Endothelial cell of umbilical vein (primary cell): ENCODE results near the gene ALDH8A1. TPM values are rescaled to one million over a fixed set of nuclear protein-coding genes. Genes with fewer than 3 reads are reported as not detected.

Experiments used
- BruUV-seq: library from RNA; stranded (reverse); fragments of 400-500 nt; replicated peaks from 2 replicates; lab custom pipeline; 2021; lab: Mats Ljungman, UMichigan
- CTCF ChIA-PET: fragments of 300-600, 350-600 bp; sonication (Branson Sonifier 250); formaldehyde crosslinking; loops from one replicate; lab custom pipeline; 2021; ENCODE audit warnings: antibody characterized with exemption, inconsistent platforms; lab: Charles Lee
- POLR2A ChIA-PET: fragments of 300-600, 350-600 bp; sonication (Branson Sonifier 250); formaldehyde crosslinking; loops from one replicate; lab custom pipeline; 2021; ENCODE audit warnings: antibody characterized with exemption, inconsistent platforms; lab: Charles Lee
- DNase-seq: peaks from one replicate; pipeline ENCODE4 v3.0.0-alpha.2; 2011; ENCODE audit warnings: low read depth, low spot score
- FAIRE-seq: peaks from 2 replicates; lab custom pipeline; 2011; peaks lifted over from hg19 to GRCh38; lab: Jason Lieb, UNC
- H2AFZ ChIP-seq: 2 replicates; pipeline ENCODE4 v1.6.0; 2012; ENCODE audit warnings: low read depth, low read length, control low read depth, inconsistent platforms
- H3K27ac ChIP-seq: 2 replicates; pipeline ENCODE4 v1.5.1; 2011; ENCODE audit warnings: low read depth, mild to moderate bottlenecking, control low read depth, low read length, moderate library complexity; ENCODE audit not compliant: insufficient read depth
- H3K27me3 ChIP-seq, 2 experiments: 2 replicates each; pipeline versions ENCODE4 v1.6.0 to v1.6.1; 2011; ENCODE audit warnings: low read length in 2 of 2, mixed read lengths in 1 of 2; ENCODE audit not compliant: control insufficient read depth in 2 of 2, insufficient read depth in 2 of 2
- H3K36me3 ChIP-seq, 2 experiments: 2 replicates in 1 of 2; 3 replicates in 1 of 2; pipeline ENCODE4 v1.5.1; 2011; ENCODE audit warnings: low read length in 2 of 2, mild to moderate bottlenecking in 1 of 2, moderate library complexity in 1 of 2; ENCODE audit not compliant: control insufficient read depth in 2 of 2, insufficient read depth in 2 of 2; ENCODE audit errors: extremely low read depth in 1 of 2
- H3K4me1 ChIP-seq: 3 replicates; pipeline ENCODE4 v1.5.1; 2011; ENCODE audit warnings: mild to moderate bottlenecking, low read length; ENCODE audit not compliant: control insufficient read depth, insufficient read depth; ENCODE audit errors: extremely low read depth
- H3K4me2 ChIP-seq: 2 replicates; pipeline ENCODE4 v1.6.1; 2011; ENCODE audit warnings: low read length, control low read depth, mixed read lengths; ENCODE audit not compliant: insufficient read depth
- H3K4me3 ChIP-seq, 3 experiments: fragments of 200-600 bp in 1 of 3; sonication (generic), shearing (Covaris generic) in 1 of 3; replicated peaks in 1 of 3; 2 replicates each; pipeline ENCODE4 v1.5.1; 2011 to 2016; ENCODE audit warnings: control low read depth in 3 of 3, low read length in 3 of 3, mild to moderate bottlenecking in 2 of 3, inconsistent platforms in 1 of 3, low read depth in 1 of 3, moderate library complexity in 1 of 3; ENCODE audit not compliant: insufficient read depth in 1 of 3
- H3K79me2 ChIP-seq: 2 replicates; pipeline ENCODE4 v1.6.0; 2012; ENCODE audit warnings: low read length, inconsistent platforms; ENCODE audit not compliant: control insufficient read depth, insufficient read depth
- H3K9ac ChIP-seq: replicated peaks from 2 replicates; pipeline ENCODE3; 2011; ENCODE audit warnings: low read length, control low read depth; ENCODE audit not compliant: insufficient read depth; ENCODE audit errors: extremely low read depth
- H3K9me1 ChIP-seq: replicated peaks from 3 replicates; pipeline ENCODE4 v1.6.0; 2011; ENCODE audit warnings: mild to moderate bottlenecking, low read length; ENCODE audit not compliant: control insufficient read depth, insufficient read depth; ENCODE audit errors: extremely low read depth
- H3K9me3 ChIP-seq: replicated peaks from 2 replicates; pipeline ENCODE4 v1.5.1; 2012; ENCODE audit warnings: low read length, inconsistent platforms; ENCODE audit not compliant: control insufficient read depth, insufficient read depth
- H4K20me1 ChIP-seq: replicated peaks from 2 replicates; pipeline ENCODE3; 2011; ENCODE audit warnings: mild to moderate bottlenecking, low read length; ENCODE audit not compliant: control insufficient read depth, insufficient read depth; ENCODE audit errors: extremely low read depth
- CTCF ChIP-seq, 2 donors: IDR thresholded peaks; 1 replicate in 1 of 2; 2 replicates in 1 of 2; pipeline ENCODE4 v1.5.1; 2011; ENCODE audit warnings: low read length in 2 of 2, mild to moderate bottlenecking in 2 of 2, moderate library complexity in 2 of 2, control low read depth in 1 of 2, inconsistent platforms in 1 of 2, low read depth in 1 of 2; ENCODE audit not compliant: insufficient read depth in 1 of 2; ENCODE audit errors: extremely low read depth in 1 of 2
- EZH2 ChIP-seq: IDR thresholded peaks from 2 replicates; pipeline ENCODE4 v1.6.1; 2012; ENCODE audit warnings: borderline replicate concordance, low read depth, mild to moderate bottlenecking, moderate library complexity, low read length, inconsistent platforms; ENCODE audit not compliant: severe bottlenecking
- FOS ChIP-seq: IDR thresholded peaks from 2 replicates; pipeline ENCODE4 v1.6.1; 2011; ENCODE audit warnings: mild to moderate bottlenecking, low read length, moderate library complexity, borderline replicate concordance; ENCODE audit not compliant: insufficient read depth
- GATA2 ChIP-seq: IDR thresholded peaks from 2 replicates; pipeline ENCODE4 v1.7.0; 2011; ENCODE audit warnings: low read depth, mild to moderate bottlenecking, moderate library complexity, mixed read lengths, low read length; ENCODE audit not compliant: insufficient read length, insufficient read depth
- JUN ChIP-seq: IDR thresholded peaks from 2 replicates; pipeline ENCODE4 v1.6.1; 2011; ENCODE audit warnings: borderline replicate concordance, low read depth; ENCODE audit not compliant: insufficient read length, insufficient read depth
- MAX ChIP-seq: IDR thresholded peaks from 2 replicates; pipeline ENCODE4 v1.6.1; 2011; ENCODE audit not compliant: insufficient read depth, insufficient read length
- MYC ChIP-seq: IDR thresholded peaks from one replicate; pipeline ENCODE4 v1.6.1; 2011; ENCODE audit warnings: mild to moderate bottlenecking, low read depth, low read length
- POLR2A ChIP-seq: IDR thresholded peaks from 2 replicates; pipeline ENCODE4 v1.6.1; 2012; ENCODE audit warnings: low read depth, mild to moderate bottlenecking, control low read depth, low read length
- POLR2AphosphoS5 ChIP-seq: IDR thresholded peaks from 2 replicates; pipeline ENCODE4 v1.6.1; 2012; ENCODE audit warnings: low read depth, mild to moderate bottlenecking, control low read depth, low read length, moderate library complexity; ENCODE audit not compliant: insufficient read depth
- dilution Hi-C: fragments of 300-500 bp; cut with MboI; formaldehyde crosslinking; loops from one replicate; pipeline ENCODE4 v1.15.0; 2019; ENCODE audit warnings: low sequenced_read_pairs; ENCODE audit not compliant: extremely low pct_ligation_motif_present
- intact Hi-C: fragments of 100-400 bp; cut with micrococcal nuclease; formaldehyde crosslinking; loops from one replicate; pipeline ENCODE4 v1.10.0; 2022
- polyA plus RNA-seq, 4 experiments: library from polyadenylated mRNA; depleted of rRNA in 3 of 4; stranded (reverse) in 3 of 4; unstranded in 1 of 4; fragments of >200 nt; gene quantifications; 2 replicates each; pipeline versions ENCODE4 v1.2.1 to v1.2.3, GENCODE V29; 2011 to 2012; ENCODE audit warnings: missing spikeins in 1 of 4
- total RNA-seq: library from RNA; stranded (reverse); gene quantifications from 2 replicates; pipeline ENCODE4 v1.2.3, GENCODE V29; 2021

The ALDH8A1 gene
- total and polyA plus RNA-seq, 2 donors (not counting 3 experiments of a cell fraction or from before 2014, with no cell fraction given) = 0.08 to 0.95 TPM

- H3K27me3 ChIP-seq = no peaks in the 10 kb centered on the region
- no peak overlapping the region for H3K9ac ChIP-seq
- DNase-seq (no peak), FAIRE-seq (no peak)
- H3K9me1 ChIP-seq = no peaks in the 10 kb centered on the region
- dilution Hi-C loops (no loop called here), intact Hi-C loops (no loop called here)
- ChIA-PET POLR2A (no interaction called here), CTCF (interaction anchor here (1.0 to 2.5 kb wide), 2 partner anchors 10 to 68 kb away, joined by 3 to 20 read pairs; no protein-coding TSS in a partner anchor)
- H2AFZ ChIP-seq = no peak overlapping the region
- no peaks in the 10 kb centered on the region for H4K20me1 ChIP-seq
- no peak for TF ChIP-seq POLR2AphosphoS5
- TF ChIP-seq POLR2A = no peak
- TF ChIP-seq GATA2 = no peak
- TF ChIP-seq EZH2 = no peak
- TF ChIP-seq FOS = no peak
- TF ChIP-seq JUN = no peak
- no peak for TF ChIP-seq MAX
- TF ChIP-seq CTCF (IDR thresholded peaks at IDR 0.05; ENCODE audit: extremely low read depth in 1 of 2, insufficient read depth in 1 of 2, low read depth in 1 of 2, low read length in 2 of 2) = no peak
- no peak for TF ChIP-seq MYC
- no peak overlapping the region for H3K4me2 ChIP-seq
- no peaks in the 10 kb centered on the region for H3K79me2 ChIP-seq
- BruUV-seq = no TSS peak
- H3K9me3 ChIP-seq = no peaks in the 10 kb centered on the region
- no peak overlapping the region for H3K27ac ChIP-seq
- H3K4me1 ChIP-seq = no peaks in the 10 kb centered on the region
- H3K36me3 ChIP-seq = no peaks in the 10 kb centered on the region
- H3K4me3 ChIP-seq = no peak overlapping the region
Measured at GRCh38 chr6:134950482-134950881, 581 bp upstream of the ALDH8A1 start.
